Measurements from ENCODE around the gene LCN2.

GRCh38 chr9:128128836-128129590 is 20.2 kb upstream of the LCN2 start:
- TF ChIP-seq SIN3A (IDR thresholded peaks at IDR 0.05; ENCODE audit: borderline replicate concordance, insufficient read depth, low read length): no peak
- no peak for TF ChIP-seq TAF1 (IDR thresholded peaks at IDR 0.05; ENCODE audit: borderline replicate concordance, insufficient read depth, low read length)
- no peak for TF ChIP-seq POLR2AphosphoS5 (IDR thresholded peaks at IDR 0.05; ENCODE audit: low read depth, low read length)
- no peak for TF ChIP-seq REST (IDR thresholded peaks at IDR 0.05; ENCODE audit: insufficient read depth in 1 of 2, low read depth in 2 of 2, low read length in 2 of 2)
- TF ChIP-seq FOXP2 (optimal IDR thresholded peaks at IDR 0.05; ENCODE audit: borderline replicate concordance, extremely low read depth, extremely low read length, insufficient read depth): no peak
